ENCODE results near the gene CDHR3.

The CDHR3 gene

GRCh38 chr7:105996860-105997737 lies 34.0 kb downstream of the CDHR3 start:
- Histone ChIP-seq H3K4me3 (ENCODE audit: low read length) (no peak overlapping the region), H3K4ac (ENCODE audit: low read depth, low read length) (no peak overlapping the region), H3K36me3 (ENCODE audit: control insufficient read depth, insufficient read depth, low read length) (no peaks in the 10 kb centered on the region), H3K27ac (ENCODE audit: low read depth, low read length) (no peak overlapping the region), H3K4me1 (ENCODE audit: control insufficient read depth, low read depth, low read length) (no peaks in the 10 kb centered on the region), H3K18ac (ENCODE audit: low read length) (no peak overlapping the region), H3K79me2 (ENCODE audit: control insufficient read depth, insufficient read depth, low read length) (no peaks in the 10 kb centered on the region), H3K4me2 (ENCODE audit: low read length) (no peak overlapping the region), H2BK15ac (replicated peaks; ENCODE audit: low read depth) (no peak overlapping the region), H3K27me3 (ENCODE audit: insufficient read depth, low read length, poor library complexity) (no peaks in the 10 kb centered on the region), H2BK5ac (ENCODE audit: low read length) (no peak overlapping the region), H3K9ac (ENCODE audit: low read length) (no peak overlapping the region), H3K56ac (ENCODE audit: low read length) (no peak overlapping the region), H2AK5ac (ENCODE audit: low read length) (no peak overlapping the region), H2BK120ac (ENCODE audit: low read depth, low read length) (no peak overlapping the region), H3K79me1 (ENCODE audit: low read length) (no peaks in the 10 kb centered on the region), H4K8ac (ENCODE audit: low read depth, low read length) (no peak overlapping the region), H4K5ac (ENCODE audit: low read length) (no peak overlapping the region), H3K23ac (ENCODE audit: low read length) (no peak overlapping the region)
- no peak for DNase-seq
- WGBS (ENCODE audit: extremely low coverage, insufficient coverage, low lambda C conversion rate), result no CpG with 5 or more reads among the region's 5 CpGs

DNA sequence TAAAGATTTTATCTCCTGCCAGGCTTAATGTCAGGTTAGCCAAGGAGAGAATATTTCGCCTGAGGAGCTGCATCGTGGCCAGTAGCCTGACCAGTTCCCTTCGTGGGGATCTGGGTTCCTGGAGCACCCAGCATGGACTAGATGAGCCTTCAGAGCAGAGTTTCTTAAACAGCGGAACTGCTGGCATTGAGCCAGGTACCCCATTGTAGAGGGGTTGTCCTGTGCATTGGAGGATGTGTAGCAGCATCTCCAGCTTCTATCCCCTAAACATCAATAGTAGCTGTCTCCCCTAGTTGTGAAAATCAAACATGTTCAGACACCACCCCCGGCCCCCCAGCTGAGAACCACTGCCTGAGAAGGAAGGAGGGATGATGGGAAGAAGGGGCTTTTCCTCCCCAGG lies 36.2 kb downstream of the CDHR3 start:
- Histone ChIP-seq H3K79me2 (ENCODE audit: control insufficient read depth, insufficient read depth, low read length) (no peaks in the 10 kb centered on the region), H4K5ac (ENCODE audit: low read length) (no peak overlapping the region), H2AK5ac (ENCODE audit: low read length) (no peak overlapping the region), H2BK5ac (ENCODE audit: low read length) (no peak overlapping the region), H3K36me3 (ENCODE audit: control insufficient read depth, insufficient read depth, low read length) (no peaks in the 10 kb centered on the region), H4K8ac (ENCODE audit: low read depth, low read length) (no peak overlapping the region), H3K23ac (ENCODE audit: low read length) (no peak overlapping the region), H3K4me1 (ENCODE audit: control insufficient read depth, low read depth, low read length) (no peaks in the 10 kb centered on the region), H3K18ac (ENCODE audit: low read length) (no peak overlapping the region), H3K27me3 (ENCODE audit: insufficient read depth, low read length, poor library complexity) (no peaks in the 10 kb centered on the region), H3K4me2 (ENCODE audit: low read length) (no peak overlapping the region), H3K4me3 (ENCODE audit: low read length) (no peak overlapping the region), H3K79me1 (ENCODE audit: low read length) (no peaks in the 10 kb centered on the region), H3K4ac (ENCODE audit: low read depth, low read length) (no peak overlapping the region), H2BK15ac (replicated peaks; ENCODE audit: low read depth) (no peak overlapping the region), H2BK120ac (ENCODE audit: low read depth, low read length) (no peak overlapping the region), H3K9ac (ENCODE audit: low read length) (no peak overlapping the region), H3K27ac (ENCODE audit: low read depth, low read length) (no peak overlapping the region), H3K56ac (ENCODE audit: low read length) (no peak overlapping the region)
- no CpG with 5 or more reads among the region's 5 CpGs for WGBS (ENCODE audit: extremely low coverage, insufficient coverage, low lambda C conversion rate)
- DNase-seq, result no peak

GRCh38 chr7:106001196-106001595 lies 38.1 kb downstream of the CDHR3 start:
- no peak overlapping the region for H3K4ac ChIP-seq (ENCODE audit: low read depth, low read length)
- no peak overlapping the region for H3K56ac ChIP-seq (ENCODE audit: low read length)
- no peak overlapping the region for H3K4me2 ChIP-seq (ENCODE audit: low read length)
- no peak overlapping the region for H3K23ac ChIP-seq (ENCODE audit: low read length)
- no peaks in the 10 kb centered on the region for H3K4me1 ChIP-seq (ENCODE audit: control insufficient read depth, low read depth, low read length)
- H3K27me3 ChIP-seq (ENCODE audit: insufficient read depth, low read length, poor library complexity), result no peaks in the 10 kb centered on the region
- no peaks in the 10 kb centered on the region for H3K79me1 ChIP-seq (ENCODE audit: low read length)
- WGBS (ENCODE audit: extremely low coverage, insufficient coverage, low lambda C conversion rate), result no CpG with 5 or more reads among the region's 7 CpGs
- no peak overlapping the region for H2AK5ac ChIP-seq (ENCODE audit: low read length)
- DNase-seq, result no peak
- no peaks in the 10 kb centered on the region for H3K36me3 ChIP-seq (ENCODE audit: control insufficient read depth, insufficient read depth, low read length)
- H3K9ac ChIP-seq (ENCODE audit: low read length), result no peak overlapping the region
- H4K5ac ChIP-seq (ENCODE audit: low read length), result no peak overlapping the region
- no peak overlapping the region for H3K4me3 ChIP-seq (ENCODE audit: low read length)
- no peak overlapping the region for H3K18ac ChIP-seq (ENCODE audit: low read length)
- no peak overlapping the region for H2BK120ac ChIP-seq (ENCODE audit: low read depth, low read length)
- H3K79me2 ChIP-seq (ENCODE audit: control insufficient read depth, insufficient read depth, low read length), result no peaks in the 10 kb centered on the region
- no peak overlapping the region for H2BK5ac ChIP-seq (ENCODE audit: low read length)
- H3K27ac ChIP-seq (ENCODE audit: low read depth, low read length), result no peak overlapping the region
- no peak overlapping the region for H4K8ac ChIP-seq (ENCODE audit: low read depth, low read length)
- H2BK15ac ChIP-seq (replicated peaks; ENCODE audit: low read depth), result no peak overlapping the region

DNA sequence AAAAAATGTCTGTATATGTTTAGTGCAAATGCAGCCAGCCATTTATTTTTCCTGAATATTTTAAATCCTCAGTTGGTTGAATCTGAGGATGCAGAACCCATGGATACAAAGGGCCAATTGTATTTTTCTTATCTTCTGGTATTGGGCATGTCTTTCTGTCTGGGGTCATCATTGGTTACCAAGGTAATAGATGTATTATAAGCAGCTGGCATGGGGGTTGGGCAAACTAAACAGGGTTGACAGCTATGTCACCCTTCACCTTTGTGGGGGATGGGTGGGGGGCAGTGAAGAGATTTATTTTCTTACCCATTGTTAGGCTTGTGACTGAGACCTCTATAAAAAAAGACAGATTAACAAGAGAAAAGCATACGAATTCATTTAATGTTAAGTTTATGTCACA lies 38.8 kb downstream of the CDHR3 start:
- Histone ChIP-seq H4K8ac (ENCODE audit: low read depth, low read length) (no peak overlapping the region), H2BK15ac (replicated peaks; ENCODE audit: low read depth) (no peak overlapping the region), H3K56ac (ENCODE audit: low read length) (no peak overlapping the region), H2BK120ac (ENCODE audit: low read depth, low read length) (no peak overlapping the region), H3K79me1 (ENCODE audit: low read length) (no peaks in the 10 kb centered on the region), H3K4me1 (ENCODE audit: control insufficient read depth, low read depth, low read length) (no peaks in the 10 kb centered on the region), H2BK5ac (ENCODE audit: low read length) (no peak overlapping the region), H3K27ac (ENCODE audit: low read depth, low read length) (no peak overlapping the region), H3K4me2 (ENCODE audit: low read length) (no peak overlapping the region), H3K23ac (ENCODE audit: low read length) (no peak overlapping the region), H3K4me3 (ENCODE audit: low read length) (no peak overlapping the region), H3K9ac (ENCODE audit: low read length) (no peak overlapping the region), H3K79me2 (ENCODE audit: control insufficient read depth, insufficient read depth, low read length) (no peaks in the 10 kb centered on the region), H3K27me3 (ENCODE audit: insufficient read depth, low read length, poor library complexity) (no peaks in the 10 kb centered on the region), H3K4ac (ENCODE audit: low read depth, low read length) (no peak overlapping the region), H3K36me3 (ENCODE audit: control insufficient read depth, insufficient read depth, low read length) (no peaks in the 10 kb centered on the region), H3K18ac (ENCODE audit: low read length) (no peak overlapping the region), H2AK5ac (ENCODE audit: low read length) (no peak overlapping the region), H4K5ac (ENCODE audit: low read length) (no peak overlapping the region)
- no CpG with 5 or more reads among the region's 1 CpG for WGBS (ENCODE audit: extremely low coverage, insufficient coverage, low lambda C conversion rate)
- no peak for DNase-seq

GRCh38 chr7:106003525-106004064 lies 40.5 kb downstream of the CDHR3 start:
- no peaks in the 10 kb centered on the region for H3K4me1 ChIP-seq (ENCODE audit: control insufficient read depth, low read depth, low read length)

More at GRCh38 chr7:106003525-106004064, 40.5 kb downstream of the CDHR3 start:
- Histone ChIP-seq H2BK15ac (replicated peaks; ENCODE audit: low read depth) (no peak overlapping the region), H2AK5ac (ENCODE audit: low read length) (no peak overlapping the region), H3K9ac (ENCODE audit: low read length) (no peak overlapping the region), H3K27me3 (ENCODE audit: insufficient read depth, low read length, poor library complexity) (no peaks in the 10 kb centered on the region), H2BK5ac (ENCODE audit: low read length) (no peak overlapping the region), H3K4me3 (ENCODE audit: low read length) (no peak overlapping the region), H3K56ac (ENCODE audit: low read length) (no peak overlapping the region), H3K23ac (ENCODE audit: low read length) (no peak overlapping the region), H4K5ac (ENCODE audit: low read length) (no peak overlapping the region), H4K8ac (ENCODE audit: low read depth, low read length) (no peak overlapping the region), H2BK120ac (ENCODE audit: low read depth, low read length) (no peak overlapping the region), H3K4me2 (ENCODE audit: low read length) (no peak overlapping the region), H3K18ac (ENCODE audit: low read length) (no peak overlapping the region), H3K79me1 (ENCODE audit: low read length) (no peaks in the 10 kb centered on the region), H3K36me3 (ENCODE audit: control insufficient read depth, insufficient read depth, low read length) (no peaks in the 10 kb centered on the region), H3K27ac (ENCODE audit: low read depth, low read length) (no peak overlapping the region), H3K4ac (ENCODE audit: low read depth, low read length) (no peak overlapping the region), H3K79me2 (ENCODE audit: control insufficient read depth, insufficient read depth, low read length) (no peaks in the 10 kb centered on the region)
- WGBS (ENCODE audit: extremely low coverage, insufficient coverage, low lambda C conversion rate), result no CpG with 5 or more reads among the region's 5 CpGs
- no peak for DNase-seq
